DLD1 (cell line): Measurements from ENCODE around the gene STK33.
"Not testable (repeated sequence)": the region's sequence is repeated elsewhere in the genome, so short reads cannot be mapped to it uniquely, and the experiment has no call there.

Experiments used
- in situ Hi-C: cut with HindIII; loops from 2 replicates; pipeline ENCODE4 v1.10.0; 2017; ENCODE audit warnings: low sequenced_read_pairs

Gene STK33

GRCh38 chr11:8545698-8546366 is 48.2 kb downstream of the STK33 start:
- in situ Hi-C loops: no loop called here

GRCh38 chr11:8544807-8545206 is 49.2 kb downstream of the STK33 start:
- in situ Hi-C loops: no loop called here

GRCh38 chr11:8543278-8543677 is 50.8 kb downstream of the STK33 start:
- in situ Hi-C loops: no loop called here

- in situ Hi-C loops: no loop called here
These were observed 52.6 kb downstream of the STK33 start for GRCh38 chr11:8541448-8541847.

GRCh38 chr11:8533332-8533731 is 60.7 kb downstream of the STK33 start:
- in situ Hi-C loops: no loop called here

DNA sequence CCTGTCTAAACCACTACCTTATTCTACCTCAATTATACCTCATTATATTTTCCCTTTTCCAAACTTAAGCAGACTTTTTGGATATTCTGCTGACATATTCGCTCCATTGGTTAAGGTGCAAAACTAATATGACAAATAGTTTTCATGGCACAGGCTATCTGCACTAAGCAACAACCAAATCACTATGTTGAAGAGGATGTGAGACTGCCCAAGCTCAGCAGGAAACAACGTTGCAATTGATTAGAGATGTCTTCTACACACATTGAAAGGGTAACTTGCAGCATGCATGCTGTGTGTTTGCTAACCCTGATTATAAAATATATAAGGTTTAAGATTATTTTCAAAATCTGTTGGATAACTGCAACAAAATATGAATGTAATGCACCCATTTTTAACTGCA is 61.6 kb downstream of the STK33 start:
- in situ Hi-C loops: no loop called here

DNA sequence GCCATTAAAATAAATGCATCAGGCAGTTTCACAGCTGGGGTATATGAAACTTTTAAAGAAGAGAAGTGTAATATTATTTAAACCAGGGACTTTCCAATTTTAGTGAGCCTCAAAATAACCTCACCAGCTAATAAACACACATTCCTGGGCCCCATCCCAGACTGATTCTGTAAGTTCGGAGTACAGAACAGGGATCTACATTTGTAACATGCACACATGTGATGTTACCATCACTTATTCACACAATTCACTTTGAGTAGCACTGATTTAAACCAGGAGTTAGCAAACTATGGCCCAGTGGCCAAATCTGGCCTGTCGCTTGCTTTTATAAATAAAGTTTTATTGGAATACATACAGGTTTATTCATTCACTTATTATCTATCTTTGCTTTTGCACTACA is 62.0 kb downstream of the STK33 start:
- in situ Hi-C loops: no loop called here

DNA sequence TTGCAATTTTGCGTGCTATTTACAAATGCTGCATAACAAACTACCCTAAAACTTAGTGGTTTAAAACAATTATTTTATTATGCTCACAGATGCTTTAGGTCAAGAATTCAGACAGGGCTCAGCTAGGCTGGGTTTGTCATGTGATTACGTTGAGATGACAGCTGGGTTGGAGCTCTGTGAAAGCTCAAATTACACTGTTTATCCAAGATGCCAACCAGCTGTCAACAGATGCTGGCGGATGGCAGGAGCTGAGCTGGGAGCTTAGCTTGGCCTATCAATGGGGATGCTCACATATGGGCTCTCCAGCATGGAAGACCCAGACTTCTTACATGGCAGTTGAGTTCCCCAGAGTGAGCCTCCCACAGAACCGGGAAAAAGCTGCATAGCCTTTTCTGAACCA is 62.7 kb downstream of the STK33 start:
- in situ Hi-C loops: no loop called here

DNA sequence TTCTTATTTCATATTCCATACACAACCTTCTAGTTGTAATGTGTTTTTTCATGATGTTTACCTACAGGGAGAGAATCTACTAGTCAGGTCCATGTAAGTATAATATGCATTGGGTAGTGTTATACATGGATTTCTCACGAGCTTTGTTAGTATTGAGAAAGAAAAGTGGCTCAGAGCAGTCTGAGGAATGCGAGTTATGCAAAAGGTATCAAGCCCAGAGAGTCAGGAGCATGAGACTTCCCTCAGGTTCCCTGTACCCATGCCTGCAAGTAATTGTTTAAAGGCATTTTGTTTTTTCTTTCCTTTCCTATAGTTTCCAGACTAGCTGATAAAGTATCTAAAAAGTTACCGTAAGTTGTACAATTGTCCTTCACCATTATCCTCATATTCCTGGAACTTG is 66.1 kb downstream of the STK33 start:
- in situ Hi-C loops: no loop called here

GRCh38 chr11:8523396-8523795 is 70.6 kb downstream of the STK33 start:
- in situ Hi-C loops: no loop called here

DNA sequence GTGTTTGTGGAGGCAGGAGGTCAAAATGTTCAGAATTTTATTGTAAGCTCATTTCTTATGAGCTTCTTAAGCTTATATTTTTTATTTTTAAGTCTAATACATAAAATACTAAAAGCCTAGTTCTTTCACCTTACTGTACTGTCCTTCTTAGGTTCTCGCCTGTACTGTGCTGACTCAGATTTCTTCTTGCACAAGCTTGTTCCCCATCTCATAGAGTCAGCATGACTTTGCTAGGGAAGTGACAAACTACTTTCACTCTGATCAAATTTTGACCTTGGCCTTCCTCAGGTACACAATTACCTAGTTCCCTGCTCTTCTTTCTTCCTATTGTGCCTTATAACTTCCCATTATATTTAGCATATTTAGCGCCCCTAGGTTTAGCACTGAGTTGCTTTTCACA is 81.5 kb downstream of the STK33 start:
- in situ Hi-C loops: no loop called here

DNA sequence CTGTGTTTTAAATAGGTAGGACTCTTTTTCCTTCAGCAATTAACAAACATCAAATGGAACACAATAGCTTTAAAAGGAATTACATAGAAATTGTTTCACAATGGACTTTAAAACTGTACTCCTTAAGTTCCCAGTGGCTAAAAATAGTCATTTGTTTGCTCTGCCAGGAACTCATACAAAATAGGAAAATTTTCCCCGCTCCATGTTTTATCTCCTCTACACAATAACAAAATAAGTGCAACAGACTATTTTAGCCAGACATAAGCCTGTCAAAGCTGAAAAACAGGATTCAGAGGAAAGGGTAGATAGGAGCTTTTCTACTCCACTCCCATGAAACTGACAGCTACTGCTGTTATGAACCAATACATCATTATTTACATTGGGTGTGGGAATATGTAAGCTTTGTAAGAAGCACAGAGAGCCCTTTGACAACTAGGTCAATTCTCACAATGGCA is 90.1 kb downstream of the STK33 start:
- in situ Hi-C loops: no loop called here

DNA sequence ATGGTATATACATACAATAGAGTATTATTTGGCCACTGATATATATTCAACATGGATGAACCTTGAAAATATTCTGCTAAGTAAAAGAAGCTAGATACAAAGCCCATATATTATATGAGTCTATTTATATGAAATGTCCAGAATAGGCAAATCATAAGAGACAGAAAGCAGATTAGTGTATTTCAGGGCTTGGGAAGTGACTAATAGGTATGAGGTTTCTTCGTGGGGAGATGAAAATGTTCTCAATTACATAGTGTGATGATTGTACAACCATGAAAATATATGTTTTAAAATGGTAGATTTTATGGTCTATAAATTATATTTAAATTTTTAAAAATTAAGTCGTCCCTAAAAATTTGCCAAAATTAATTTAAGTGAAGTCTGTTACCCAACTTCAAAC is 92.2 kb downstream of the STK33 start:
- in situ Hi-C loops: no loop called here

DNA sequence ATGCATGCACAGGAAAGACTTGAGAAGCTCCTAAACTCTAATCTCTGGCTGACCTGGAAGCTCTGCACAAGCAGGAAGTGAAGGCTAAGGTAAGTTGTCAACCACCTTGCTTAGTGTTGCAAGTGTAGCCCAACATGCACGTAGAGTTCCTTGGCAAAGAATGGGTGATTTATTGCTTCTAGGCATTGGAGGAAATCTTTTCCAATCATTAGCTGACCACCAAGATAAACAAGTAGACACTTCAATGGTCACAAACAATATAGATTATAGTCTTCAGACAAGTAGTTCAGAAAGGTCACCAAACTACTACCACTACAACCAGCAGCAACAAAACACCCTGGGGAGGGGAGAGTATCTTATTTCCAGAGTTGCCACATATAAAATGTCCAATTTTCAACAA is 105.6 kb downstream of the STK33 start:
- in situ Hi-C loops: no loop called here

DNA sequence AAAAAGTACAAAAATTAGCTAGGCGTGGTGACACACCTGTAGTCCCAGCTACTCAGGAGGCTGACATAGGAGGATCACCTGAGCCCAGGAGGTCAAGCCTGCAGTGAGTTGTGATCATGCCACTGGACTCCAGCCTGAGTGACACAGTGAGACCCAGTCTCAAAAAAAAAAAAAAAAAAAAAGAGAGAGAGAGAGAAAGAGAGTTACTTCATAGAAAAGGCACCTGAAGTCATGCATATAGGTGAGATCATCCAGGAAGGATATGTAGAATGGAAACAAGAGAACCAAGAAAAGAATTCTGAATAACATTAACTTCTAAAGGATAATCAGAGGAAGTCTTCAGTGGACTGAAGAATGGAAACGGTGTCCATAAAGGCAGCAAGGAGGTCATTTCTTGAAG is 106.8 kb downstream of the STK33 start:
- in situ Hi-C loops: no loop called here

DNA sequence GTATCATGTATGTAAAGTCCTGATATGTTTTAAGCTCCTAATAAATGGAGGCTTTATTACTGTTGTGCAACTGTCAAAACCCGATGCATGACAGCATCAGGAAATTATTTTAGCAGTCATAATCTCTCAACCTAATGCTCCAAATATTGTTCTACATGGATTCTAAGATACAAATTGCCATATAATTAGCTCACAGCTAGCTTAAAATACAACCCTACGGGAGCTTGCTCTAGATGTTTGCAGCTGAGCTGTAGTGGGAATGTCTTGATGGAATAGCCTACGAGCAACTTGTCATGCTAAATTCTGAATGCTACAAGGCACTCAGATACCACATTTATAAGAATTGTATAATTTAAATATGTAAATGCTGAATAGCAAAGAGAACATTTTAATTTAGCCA is 109.8 kb downstream of the STK33 start:
- in situ Hi-C loops: no loop called here

GRCh38 chr11:8480858-8481257 is 113.2 kb downstream of the STK33 start:
- in situ Hi-C loops: no loop called here

DNA sequence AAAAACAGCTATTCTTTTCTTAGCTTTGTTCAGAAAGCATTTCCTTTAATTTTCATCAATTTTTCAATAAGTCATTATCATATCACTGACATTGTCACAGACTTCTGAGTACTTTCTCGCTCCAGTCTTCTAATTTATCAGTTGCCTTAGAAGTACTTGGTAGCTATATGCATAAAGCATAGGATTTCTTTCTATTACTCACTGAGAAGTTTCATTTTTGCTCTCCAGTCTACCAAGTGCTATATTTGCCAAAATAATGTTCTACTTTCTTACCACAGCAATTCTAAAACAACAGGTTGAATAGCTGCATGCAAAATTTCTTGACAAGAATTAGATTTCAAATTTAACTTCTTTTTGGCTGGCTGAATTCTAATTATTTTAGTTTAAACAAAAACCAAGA is 116.3 kb downstream of the STK33 start:
- in situ Hi-C loops: no loop called here

DNA sequence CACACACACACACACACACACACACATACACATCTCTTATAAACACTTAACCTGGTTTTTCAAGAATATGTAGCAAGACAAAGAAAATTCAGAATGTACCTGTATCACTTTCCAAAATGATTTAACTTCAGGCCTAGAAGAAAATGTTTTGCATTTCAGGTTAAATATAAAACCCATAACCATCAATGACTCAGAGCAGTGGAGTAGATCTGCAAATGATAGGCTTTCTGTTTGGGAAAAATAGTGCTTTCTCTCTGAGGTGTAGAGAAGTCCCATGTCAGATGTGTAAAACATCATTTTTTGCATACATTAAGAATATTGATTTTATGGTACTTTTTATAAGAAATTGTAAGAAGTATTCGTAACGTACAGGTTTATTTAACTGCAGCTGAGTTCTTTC is 116.9 kb downstream of the STK33 start:
- in situ Hi-C loops: no loop called here

DNA sequence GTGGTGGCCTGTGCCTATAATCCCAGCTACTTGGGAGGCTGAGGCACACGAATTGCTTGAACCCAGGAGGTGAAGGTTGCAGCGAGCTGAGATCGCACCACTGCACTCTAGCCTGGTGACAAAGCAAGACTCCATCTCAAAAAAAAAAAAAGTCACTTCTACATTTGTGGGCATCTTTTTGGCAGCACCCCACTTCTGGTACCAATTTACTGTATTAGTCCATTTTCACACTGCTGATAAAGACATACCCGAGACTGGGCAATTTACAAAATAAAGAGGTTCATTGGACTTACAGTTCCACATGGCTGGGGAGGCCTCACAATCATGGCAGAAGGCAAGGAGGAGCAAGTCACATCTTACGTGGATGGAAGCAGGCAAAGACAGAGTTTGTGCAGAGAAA is 126.2 kb downstream of the STK33 start:
- in situ Hi-C loops: not testable (repeated sequence)

DNA sequence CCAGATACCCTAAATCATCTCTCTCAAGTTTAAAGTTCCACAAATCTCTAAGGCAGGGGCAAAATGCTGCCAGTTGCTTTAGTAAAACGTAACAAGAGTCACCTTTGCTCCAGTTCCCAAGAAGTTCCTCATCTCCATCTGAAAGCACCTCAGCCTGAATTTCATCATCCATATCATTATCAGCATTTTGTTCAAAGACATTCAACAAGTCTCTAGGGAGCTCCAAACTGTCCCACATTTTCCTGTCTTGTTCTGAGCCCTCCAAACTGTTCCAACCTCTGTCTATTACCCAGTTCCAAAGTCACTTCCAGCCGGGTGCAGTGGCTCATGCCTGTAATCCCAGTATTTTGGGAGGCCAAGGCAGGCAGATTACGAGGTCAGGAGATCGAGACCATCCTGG is 126.7 kb downstream of the STK33 start:
- in situ Hi-C loops: not testable (repeated sequence)

- in situ Hi-C loops: not testable (repeated sequence)
These were observed 127.1 kb downstream of the STK33 start for GRCh38 chr11:8466884-8467283.

GRCh38 chr11:8459711-8460399 is 134.2 kb downstream of the STK33 start:
- in situ Hi-C loops: no loop called here
